ENCODE results near the gene NRXN3. TPM values are rescaled to one million over a fixed set of nuclear protein-coding genes. Genes with fewer than 3 reads are reported as not detected.

Gene NRXN3
- total and polyA plus RNA-seq, 5 donors, result 1.5 to 4.7 (median 4.0) TPM

DNA sequence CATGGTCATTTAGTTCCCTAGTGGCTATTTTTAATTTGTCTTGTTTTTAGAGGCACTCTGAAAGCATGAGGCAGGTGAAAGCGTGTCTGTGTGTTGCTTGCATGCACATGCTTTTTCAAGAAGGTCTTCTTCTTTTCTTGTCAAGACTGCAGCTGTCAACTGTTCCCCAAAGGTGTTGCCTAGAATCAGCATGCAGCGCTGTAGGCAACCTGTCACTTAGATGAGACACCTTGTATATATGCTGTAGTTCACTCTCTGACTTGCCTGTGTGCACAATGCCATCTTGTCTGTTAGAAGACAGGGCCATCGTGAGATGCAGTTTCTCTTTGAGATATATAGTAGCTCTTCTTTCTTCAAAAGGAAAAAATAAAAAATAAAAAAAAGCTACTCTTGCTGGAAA lies 1155.4 kb downstream of the NRXN3 start:
- intact Hi-C loops (cut with DNase I), result no loop called here
- no peak for ATAC-seq
- no peaks in the 10 kb centered on the region for H3K9me3 ChIP-seq (ENCODE audit: control insufficient read depth, low read length)
- H3K27ac ChIP-seq (ENCODE audit: low read length), result no peak overlapping the region
- no peak for DNase-seq
- H3K4me3 ChIP-seq (ENCODE audit: low read length), result no peak overlapping the region
- H3K27me3 ChIP-seq (ENCODE audit: control insufficient read depth, insufficient read depth), result no peaks in the 10 kb centered on the region
- WGBS, result 71% methylated on average over 3 of the region's 3 CpGs
- no peaks in the 10 kb centered on the region for H3K4me1 ChIP-seq (ENCODE audit: control insufficient read depth, insufficient read depth, low read length)

DNA sequence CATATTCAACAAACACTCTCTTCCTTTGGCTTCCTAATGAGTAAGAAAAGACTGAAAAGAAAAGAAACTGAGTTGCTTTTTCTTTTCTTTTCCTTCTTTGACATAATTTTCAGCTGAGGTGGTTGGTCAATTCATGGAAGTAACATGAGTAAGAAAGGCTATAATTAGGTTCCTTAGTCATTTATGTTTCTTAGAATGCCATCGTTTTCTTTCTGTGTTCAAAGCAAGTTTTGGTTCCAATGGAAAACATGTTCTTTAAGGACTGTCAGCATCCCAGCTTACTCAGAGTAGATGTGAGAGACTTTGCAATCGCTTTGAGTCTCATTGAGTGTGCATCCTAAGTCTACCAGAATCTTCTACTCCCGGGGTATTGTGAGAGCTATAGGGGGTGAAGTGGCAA lies 1158.7 kb downstream of the NRXN3 start:
- no peaks in the 10 kb centered on the region for H3K27me3 ChIP-seq (ENCODE audit: control insufficient read depth, insufficient read depth)
- H3K4me3 ChIP-seq (ENCODE audit: low read length), result no peak overlapping the region
- no peaks in the 10 kb centered on the region for H3K9me3 ChIP-seq (ENCODE audit: control insufficient read depth, low read length)
- intact Hi-C loops (cut with DNase I), result no loop called here
- H3K4me1 ChIP-seq (ENCODE audit: control insufficient read depth, insufficient read depth, low read length), result no peaks in the 10 kb centered on the region
- 81% methylated on average over 3 of the region's 3 CpGs for WGBS
- no peak overlapping the region for H3K27ac ChIP-seq (ENCODE audit: low read length)
- ATAC-seq, result no peak
- DNase-seq, result no peak

DNA sequence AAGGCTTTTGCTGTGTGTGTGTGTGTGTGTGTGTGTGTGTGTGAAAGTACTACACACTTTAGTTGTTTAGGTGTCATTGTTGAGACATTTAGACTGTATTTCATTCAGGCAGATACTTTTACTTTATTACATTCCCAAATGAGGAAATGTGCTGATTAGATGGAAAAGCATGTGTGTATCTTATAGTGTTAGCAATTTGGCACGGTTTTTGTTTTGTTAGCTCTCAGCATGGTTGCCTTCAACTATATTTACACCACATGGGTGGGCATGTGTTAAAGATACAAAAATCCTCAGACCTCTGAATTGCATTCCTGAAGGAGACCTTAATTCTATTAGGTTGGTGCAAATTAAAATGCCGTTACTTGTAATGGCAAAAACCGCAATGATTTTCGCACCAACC lies 1161.7 kb downstream of the NRXN3 start:
- intact Hi-C loops (cut with DNase I), result no loop called here
- Histone ChIP-seq H3K27me3 (ENCODE audit: control insufficient read depth, insufficient read depth) (no peaks in the 10 kb centered on the region), H3K9me3 (ENCODE audit: control insufficient read depth, low read length) (no peaks in the 10 kb centered on the region), H3K4me3 (ENCODE audit: low read length) (no peak overlapping the region), H3K4me1 (ENCODE audit: control insufficient read depth, insufficient read depth, low read length) (no peaks in the 10 kb centered on the region), H3K27ac (ENCODE audit: low read length) (no peak overlapping the region)
- DNase-seq (no peak), ATAC-seq (no peak)
- 65% methylated on average over 4 of the region's 4 CpGs for WGBS

DNA sequence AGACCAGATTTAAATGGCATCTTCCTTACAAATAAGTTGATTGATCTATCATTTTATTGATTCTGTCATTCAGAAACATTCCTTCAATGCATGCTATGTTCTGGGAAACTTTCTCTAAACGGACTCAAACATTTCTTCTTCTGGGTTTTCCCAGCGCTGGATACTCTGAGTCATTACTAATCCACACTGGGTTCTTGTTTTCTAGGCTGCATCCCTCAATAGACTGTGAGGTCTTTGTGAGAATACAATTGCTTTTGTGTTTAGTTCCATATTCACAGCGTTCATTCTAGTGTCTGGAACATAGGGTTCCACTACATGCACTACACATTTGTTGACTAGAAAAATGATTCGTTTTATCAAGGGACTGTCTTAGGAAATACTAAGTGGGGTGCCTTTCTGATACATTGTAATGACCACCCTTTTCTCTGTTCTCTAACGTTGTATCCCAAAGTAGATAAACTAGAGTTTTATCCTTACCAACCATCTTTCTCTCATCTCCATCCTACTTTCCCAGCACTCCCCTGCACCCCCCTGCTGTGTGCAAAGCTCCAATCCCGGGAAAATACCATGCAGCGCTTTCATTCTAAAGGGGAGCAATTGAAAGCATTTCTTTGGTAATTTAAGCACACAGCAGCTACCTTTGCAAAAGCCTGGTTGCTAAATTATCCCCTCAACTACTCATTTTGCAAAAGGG lies 1162.5 kb downstream of the NRXN3 start:
- H3K27me3 ChIP-seq (ENCODE audit: control insufficient read depth, insufficient read depth), result no peaks in the 10 kb centered on the region
- intact Hi-C loops (cut with DNase I), result no loop called here
- H3K4me3 ChIP-seq (ENCODE audit: low read length), result no peak overlapping the region
- no peak for DNase-seq
- H3K9me3 ChIP-seq (ENCODE audit: control insufficient read depth, low read length), result no peaks in the 10 kb centered on the region
- no peak for ATAC-seq
- WGBS, result 44% methylated on average over 7 of the region's 7 CpGs
- H3K27ac ChIP-seq (ENCODE audit: low read length), result no peak overlapping the region
- no peaks in the 10 kb centered on the region for H3K4me1 ChIP-seq (ENCODE audit: control insufficient read depth, insufficient read depth, low read length)

DNA sequence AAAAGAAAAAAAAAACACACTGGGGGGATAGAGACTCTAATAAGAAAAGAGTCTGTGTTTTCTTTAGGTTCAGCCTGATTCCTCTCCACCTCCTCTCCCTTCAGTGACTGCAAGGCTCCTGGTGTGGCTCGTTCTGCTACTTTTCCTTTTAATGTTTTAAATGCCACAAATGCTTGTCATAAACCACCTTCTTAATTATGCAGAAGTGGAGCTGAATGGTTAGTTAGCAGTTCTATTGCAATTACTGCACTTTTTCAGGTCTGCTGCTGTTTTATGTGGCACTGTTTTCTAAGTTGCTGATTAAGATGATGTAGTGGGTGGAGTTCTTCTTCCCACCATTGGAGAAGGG lies 1163.0 kb downstream of the NRXN3 start:
- H3K9me3 ChIP-seq (ENCODE audit: control insufficient read depth, low read length), result no peaks in the 10 kb centered on the region

DNA sequence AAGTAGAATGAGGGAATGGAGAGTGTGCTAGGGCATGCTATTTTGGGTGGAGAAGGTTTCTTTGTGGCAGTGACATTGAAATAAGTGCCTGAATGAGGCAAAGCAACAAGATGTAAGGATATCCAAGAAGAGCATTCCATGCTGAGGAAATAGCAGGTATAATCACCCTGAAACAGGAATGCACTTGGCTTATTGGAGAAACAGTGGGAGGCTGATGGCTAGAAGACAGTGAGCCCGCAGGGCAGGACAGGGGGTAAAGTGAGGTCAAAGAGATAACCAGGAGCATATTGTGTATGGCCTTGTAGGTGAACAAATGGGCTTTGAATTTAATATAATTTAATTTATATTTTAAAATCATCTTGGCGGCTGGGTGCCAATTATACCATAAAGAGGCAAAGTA lies 1164.1 kb downstream of the NRXN3 start:
- no peaks in the 10 kb centered on the region for H3K9me3 ChIP-seq (ENCODE audit: control insufficient read depth, low read length)
- ATAC-seq, result no peak
- H3K4me3 ChIP-seq (ENCODE audit: low read length), result no peak overlapping the region
- intact Hi-C loops (cut with DNase I), result no loop called here
- no peaks in the 10 kb centered on the region for H3K4me1 ChIP-seq (ENCODE audit: control insufficient read depth, insufficient read depth, low read length)
- no peaks in the 10 kb centered on the region for H3K27me3 ChIP-seq (ENCODE audit: control insufficient read depth, insufficient read depth)
- 75% methylated on average over 2 of the region's 2 CpGs for WGBS
- DNase-seq, result no peak
- H3K27ac ChIP-seq (ENCODE audit: low read length), result no peak overlapping the region

More for the DNA sequence above, 1163.0 kb downstream of the NRXN3 start:
- no peak for ATAC-seq
- Histone ChIP-seq H3K4me1 (ENCODE audit: control insufficient read depth, insufficient read depth, low read length) (no peaks in the 10 kb centered on the region), H3K27me3 (ENCODE audit: control insufficient read depth, insufficient read depth) (no peaks in the 10 kb centered on the region), H3K4me3 (ENCODE audit: low read length) (no peak overlapping the region), H3K27ac (ENCODE audit: low read length) (no peak overlapping the region)
- intact Hi-C loops (cut with DNase I), result no loop called here
- WGBS, result 23% methylated on average over 1 of the region's 1 CpG
- DNase-seq, result no peak

DNA sequence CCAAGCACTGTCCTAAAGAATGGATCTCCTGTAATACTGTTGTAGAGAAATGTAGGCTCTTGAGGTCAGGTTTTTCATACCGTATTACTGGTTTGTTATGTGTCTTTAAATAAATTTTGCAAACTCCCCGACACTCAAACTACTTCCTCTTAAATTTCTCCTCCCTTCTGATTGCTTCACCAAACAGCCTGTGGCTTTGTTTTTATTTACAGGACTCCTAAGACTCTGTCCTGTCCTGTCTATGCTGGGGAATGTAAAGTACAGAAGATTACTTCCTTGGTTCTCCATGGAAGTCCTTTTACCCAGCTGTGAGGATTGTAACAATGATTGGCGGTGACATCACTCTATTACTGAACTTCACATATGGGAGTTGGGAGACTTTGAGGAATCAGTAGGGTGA lies 1167.6 kb downstream of the NRXN3 start:
- Histone ChIP-seq H3K9me3 (ENCODE audit: control insufficient read depth, low read length) (no peaks in the 10 kb centered on the region), H3K4me1 (ENCODE audit: control insufficient read depth, insufficient read depth, low read length) (no peaks in the 10 kb centered on the region), H3K27me3 (ENCODE audit: control insufficient read depth, insufficient read depth) (no peaks in the 10 kb centered on the region), H3K27ac (ENCODE audit: low read length) (no peak overlapping the region), H3K4me3 (ENCODE audit: low read length) (no peak overlapping the region)
- intact Hi-C loops (cut with DNase I), result no loop called here
- 78% methylated on average over 3 of the region's 3 CpGs for WGBS
- ATAC-seq, result no peak
- no peak for DNase-seq

DNA sequence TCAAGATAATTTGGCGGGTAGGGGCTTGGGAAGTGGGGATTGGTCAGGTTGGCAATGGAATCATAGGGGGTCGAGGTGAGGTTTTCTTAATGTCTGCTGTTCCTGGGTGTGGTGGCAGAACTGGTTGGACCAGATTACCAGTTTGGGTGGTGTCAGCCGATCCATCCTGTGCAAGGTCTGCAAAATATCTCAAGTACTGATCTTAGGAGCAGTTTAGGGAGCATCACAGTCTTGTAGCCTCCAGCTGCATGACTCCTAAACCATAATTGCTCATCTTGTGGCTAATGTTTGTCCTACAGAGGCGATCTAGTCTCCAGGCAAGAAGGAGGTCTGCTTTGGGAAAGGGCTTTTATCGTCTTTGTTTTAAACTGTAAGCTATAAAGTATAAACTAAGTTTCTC lies 1172.8 kb downstream of the NRXN3 start:
- Histone ChIP-seq H3K27ac (ENCODE audit: low read length) (no peak overlapping the region), H3K9me3 (ENCODE audit: control insufficient read depth, low read length) (no peaks in the 10 kb centered on the region)
- WGBS, result 82% methylated on average over 5 of the region's 5 CpGs

DNA sequence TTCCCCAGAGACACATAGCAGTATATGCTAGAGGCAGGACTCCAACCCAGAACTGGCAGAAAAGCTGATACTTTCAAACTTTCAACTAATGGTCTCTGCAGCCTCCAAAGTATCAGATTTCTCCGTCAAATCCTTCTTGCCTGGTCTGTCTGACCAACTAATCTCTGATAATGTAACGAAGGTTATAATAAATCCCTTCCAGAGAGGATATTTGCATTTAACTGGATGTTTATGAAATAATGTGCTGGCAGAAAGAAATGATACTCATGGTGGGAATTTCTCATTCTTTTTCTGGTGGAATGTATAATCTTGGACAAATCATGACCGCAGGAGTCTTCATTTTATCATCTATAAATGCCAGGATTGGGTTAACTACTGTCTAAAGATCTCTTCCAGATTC lies 1180.8 kb downstream of the NRXN3 start:
- H3K4me3 ChIP-seq (ENCODE audit: low read length), result no peak overlapping the region
- WGBS, result 78% methylated on average over 3 of the region's 3 CpGs
- intact Hi-C loops (cut with DNase I), result no loop called here
- H3K27me3 ChIP-seq (ENCODE audit: control insufficient read depth, insufficient read depth), result no peaks in the 10 kb centered on the region
- ATAC-seq (no peak), DNase-seq (no peak)
- no peaks in the 10 kb centered on the region for H3K9me3 ChIP-seq (ENCODE audit: control insufficient read depth, low read length)
- no peak overlapping the region for H3K27ac ChIP-seq (ENCODE audit: low read length)
- H3K4me1 ChIP-seq (ENCODE audit: control insufficient read depth, insufficient read depth, low read length), result no peaks in the 10 kb centered on the region

More for the DNA sequence above, 1172.8 kb downstream of the NRXN3 start:
- DNase-seq (no peak), ATAC-seq (no peak)
- Histone ChIP-seq H3K4me1 (ENCODE audit: control insufficient read depth, insufficient read depth, low read length) (no peaks in the 10 kb centered on the region), H3K27me3 (ENCODE audit: control insufficient read depth, insufficient read depth) (no peaks in the 10 kb centered on the region), H3K4me3 (ENCODE audit: low read length) (no peak overlapping the region)
- intact Hi-C loops (cut with DNase I), result no loop called here

DNA sequence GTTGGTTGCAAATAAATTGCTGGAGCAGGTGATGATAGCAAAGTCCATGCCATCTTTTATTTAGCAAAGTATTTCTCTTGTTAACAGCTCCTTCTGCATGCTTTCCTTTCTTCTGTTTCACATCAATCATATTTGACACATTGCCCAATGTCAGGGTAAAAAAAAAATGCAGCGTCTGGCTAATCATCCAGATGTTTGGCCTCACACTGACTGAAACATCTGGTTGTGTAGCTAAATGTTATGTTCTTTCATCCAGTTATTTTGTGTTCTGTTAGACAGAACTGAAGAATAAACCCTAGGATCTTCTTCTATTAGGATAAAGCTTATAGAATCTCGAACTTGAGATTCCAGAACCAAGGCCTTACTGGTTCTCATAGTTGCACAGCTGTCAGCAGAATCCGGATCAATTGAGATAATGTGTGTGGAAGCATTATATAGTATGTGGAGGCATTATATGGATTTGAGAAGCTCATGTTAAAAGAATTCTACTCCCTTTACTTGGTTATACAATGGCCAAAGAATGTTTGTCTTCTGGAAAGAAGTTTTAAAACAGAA lies 1182.0 kb downstream of the NRXN3 start:
- no peak for ATAC-seq
- no peak for DNase-seq
- no peak overlapping the region for H3K27ac ChIP-seq (ENCODE audit: low read length)
- no peak overlapping the region for H3K4me3 ChIP-seq (ENCODE audit: low read length)
- intact Hi-C loops (cut with DNase I), result no loop called here
- no peaks in the 10 kb centered on the region for H3K27me3 ChIP-seq (ENCODE audit: control insufficient read depth, insufficient read depth)
- WGBS, result 37% methylated on average over 3 of the region's 3 CpGs
- H3K4me1 ChIP-seq (ENCODE audit: control insufficient read depth, insufficient read depth, low read length), result no peaks in the 10 kb centered on the region
- H3K9me3 ChIP-seq (ENCODE audit: control insufficient read depth, low read length), result no peaks in the 10 kb centered on the region

DNA sequence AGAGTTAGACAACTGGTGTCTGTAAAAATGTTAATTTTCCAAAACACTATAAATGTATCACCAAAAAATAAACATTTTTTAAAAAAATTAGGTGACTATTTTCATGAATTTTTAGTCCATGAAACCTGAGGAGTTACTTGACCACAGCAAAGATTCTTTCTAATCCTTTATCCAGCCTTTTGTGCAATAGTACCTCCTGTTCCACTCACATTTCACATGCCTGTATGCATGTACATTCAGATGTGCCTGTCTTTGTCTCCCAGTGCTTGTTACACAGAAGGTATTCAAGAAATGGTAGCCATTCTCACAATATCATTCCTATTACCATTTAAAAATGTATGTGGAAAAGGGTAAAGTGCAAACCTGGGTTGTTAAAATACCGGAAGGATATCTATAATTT lies 1184.2 kb downstream of the NRXN3 start:
- ATAC-seq, result no peak
- Histone ChIP-seq H3K9me3 (ENCODE audit: control insufficient read depth, low read length) (no peaks in the 10 kb centered on the region), H3K27ac (ENCODE audit: low read length) (no peak overlapping the region), H3K27me3 (ENCODE audit: control insufficient read depth, insufficient read depth) (no peaks in the 10 kb centered on the region), H3K4me3 (ENCODE audit: low read length) (no peak overlapping the region), H3K4me1 (ENCODE audit: control insufficient read depth, insufficient read depth, low read length) (no peaks in the 10 kb centered on the region)
- WGBS, result 88% methylated on average over 1 of the region's 1 CpG
- no peak for DNase-seq
- intact Hi-C loops (cut with DNase I), result no loop called here

DNA sequence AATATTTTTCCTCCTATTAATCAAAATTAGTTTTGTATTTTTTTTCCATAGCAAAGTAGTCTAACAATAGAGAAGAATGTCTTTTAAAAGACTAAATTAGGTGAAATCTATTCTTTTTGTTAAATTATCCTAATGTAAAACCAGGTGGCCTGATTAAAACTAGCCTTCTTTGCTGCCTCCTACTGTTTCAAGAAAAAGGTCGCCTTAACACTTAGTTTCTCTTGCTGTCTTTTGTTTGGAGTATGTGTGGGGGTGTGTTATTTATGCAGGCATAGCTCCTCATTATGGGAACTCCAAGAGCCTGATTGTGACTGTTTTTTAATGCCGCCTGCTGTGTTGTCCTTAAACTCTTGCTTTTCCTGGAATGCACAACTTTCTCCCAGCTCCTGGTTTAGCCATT lies 1185.9 kb downstream of the NRXN3 start:
- intact Hi-C loops (cut with DNase I), result no loop called here
- no peak for ATAC-seq
- Histone ChIP-seq H3K27ac (ENCODE audit: low read length) (no peak overlapping the region), H3K9me3 (ENCODE audit: control insufficient read depth, low read length) (no peaks in the 10 kb centered on the region), H3K4me3 (ENCODE audit: low read length) (no peak overlapping the region), H3K4me1 (ENCODE audit: control insufficient read depth, insufficient read depth, low read length) (no peaks in the 10 kb centered on the region), H3K27me3 (ENCODE audit: control insufficient read depth, insufficient read depth) (no peaks in the 10 kb centered on the region)
- WGBS, result 77% methylated on average over 2 of the region's 2 CpGs
- no peak for DNase-seq
